H1 (cell line): Measurements from ENCODE around the gene SND1. TPM values are rescaled to one million over a fixed set of nuclear protein-coding genes. Genes with fewer than 3 reads are reported as not detected.

Source experiments
- CTCF ChIA-PET: fragments of 300-600 bp; sonication (Branson Sonifier 250); formaldehyde crosslinking; loops from one replicate; lab custom pipeline; 2021; ENCODE audit not compliant: partially characterized antibody; lab: Charles Lee
- POLR2A ChIA-PET: fragments of 300-600 bp; sonication (Branson Sonifier 250); formaldehyde crosslinking; loops from one replicate; lab custom pipeline; 2021; ENCODE audit warnings: inconsistent platforms; ENCODE audit not compliant: partially characterized antibody; lab: Charles Lee
- DNase-seq, 2 experiments: peaks; one replicate each; pipeline versions ENCODE4 v3.0.0 to v3.0.0-alpha.2; 2010 to 2022; ENCODE audit warnings: low spot score in 2 of 2, low read depth in 1 of 2, mixed read lengths in 1 of 2
- FAIRE-seq: peaks from 2 replicates; lab custom pipeline; 2011; peaks lifted over from hg19 to GRCh38; lab: Jason Lieb, UNC
- H2AFZ ChIP-seq: 2 replicates; pipeline ENCODE4 v1.8.1; 2012; ENCODE audit warnings: low read length, inconsistent platforms
- H2AK5ac ChIP-seq: 2 replicates; pipeline ENCODE4 v1.6.1; 2013; ENCODE audit warnings: low read depth, low read length
- H2BK120ac ChIP-seq: replicated peaks from 2 replicates; pipeline ENCODE3; 2013; ENCODE audit warnings: low read depth, low read length, inconsistent platforms
- H2BK12ac ChIP-seq: 2 replicates; pipeline ENCODE4 v1.6.1; 2013; ENCODE audit warnings: low read depth, low read length
- H2BK15ac ChIP-seq: 2 replicates; pipeline ENCODE4 v1.6.1; 2013; ENCODE audit warnings: low read length
- H2BK20ac ChIP-seq: 2 replicates; pipeline ENCODE4 v1.6.1; 2013; ENCODE audit warnings: low read length
- H2BK5ac ChIP-seq: 2 replicates; pipeline ENCODE4 v1.6.1; 2013; ENCODE audit warnings: low read depth, low read length
- H3K14ac ChIP-seq: 2 replicates; pipeline ENCODE4 v1.6.1; 2013; ENCODE audit warnings: inconsistent platforms; ENCODE audit not compliant: insufficient read length
- H3K18ac ChIP-seq: 2 replicates; pipeline ENCODE4 v1.6.1; 2013; ENCODE audit warnings: low read length; ENCODE audit errors: extremely low read depth
- H3K23ac ChIP-seq: 2 replicates; pipeline ENCODE4 v1.6.1; 2013; ENCODE audit warnings: inconsistent platforms; ENCODE audit not compliant: insufficient read length
- H3K23me2 ChIP-seq: 2 replicates; pipeline ENCODE4 v1.6.1; 2013; ENCODE audit warnings: low read depth, low read length
- H3K27ac ChIP-seq: 2 replicates; pipeline ENCODE4 v1.6.1; 2011; ENCODE audit warnings: low read depth, low read length, inconsistent platforms
- H3K27me3 ChIP-seq, 4 experiments: replicated peaks in 1 of 4; 1 replicate in 1 of 4; 2 replicates in 3 of 4; pipeline versions ENCODE4 v1.6.1 to v1.8.1; 2011 to 2013; ENCODE audit warnings: low read length in 3 of 4, mild to moderate bottlenecking in 3 of 4, inconsistent platforms in 2 of 4, mixed read lengths in 2 of 4, moderate library complexity in 1 of 4; ENCODE audit not compliant: control insufficient read depth in 3 of 4, insufficient read depth in 3 of 4; ENCODE audit errors: extremely low read depth in 1 of 4
- H3K36me3 ChIP-seq, 4 experiments: 2 replicates each; pipeline versions ENCODE4 v1.6.1 to v1.8.1; 2011 to 2013; ENCODE audit warnings: mild to moderate bottlenecking in 4 of 4, low read length in 3 of 4, moderate library complexity in 2 of 4, control low read depth in 1 of 4, inconsistent platforms in 1 of 4; ENCODE audit not compliant: insufficient read depth in 4 of 4, control insufficient read depth in 2 of 4
- H3K4ac ChIP-seq: replicated peaks from 2 replicates; pipeline ENCODE3; 2013; ENCODE audit warnings: low read length, low read depth, mixed read lengths, inconsistent platforms; ENCODE audit not compliant: insufficient read length
- H3K4me1 ChIP-seq, 4 experiments: replicated peaks in 1 of 4; 1 replicate in 1 of 4; 2 replicates in 3 of 4; pipeline versions ENCODE4 v1.6.1 to v1.8.1; 2011 to 2013; ENCODE audit warnings: low read length in 3 of 4, inconsistent platforms in 2 of 4, mixed read lengths in 1 of 4; ENCODE audit not compliant: insufficient read depth in 4 of 4, control insufficient read depth in 3 of 4
- H3K4me2 ChIP-seq, 2 experiments: 2 replicates each; pipeline versions ENCODE4 v1.6.1 to v1.8.1; 2011 to 2013; ENCODE audit warnings: low read depth in 2 of 2, low read length in 2 of 2, control low read depth in 1 of 2, inconsistent platforms in 1 of 2, mild to moderate bottlenecking in 1 of 2; ENCODE audit not compliant: insufficient read depth in 1 of 2
- H3K4me3 ChIP-seq, 4 experiments: fragments of 200-600, 300-600 bp in 1 of 4; sonication (generic), shearing (Covaris generic), sonication (Bioruptor Twin) in 1 of 4; 2 replicates each; pipeline versions ENCODE4 v1.5.1 to v1.8.1; 2011 to 2016; ENCODE audit warnings: low read length in 4 of 4, low read depth in 3 of 4, control low read depth in 2 of 4, inconsistent platforms in 2 of 4, mild to moderate bottlenecking in 2 of 4, mixed read lengths in 1 of 4, moderate library complexity in 1 of 4; ENCODE audit not compliant: insufficient read depth in 2 of 4; ENCODE audit errors: extremely low read depth in 1 of 4
- H3K56ac ChIP-seq: replicated peaks from 2 replicates; pipeline ENCODE3; 2013; ENCODE audit warnings: low read depth, mild to moderate bottlenecking, mixed read lengths, low read length, inconsistent platforms; ENCODE audit not compliant: insufficient read length
- H3K79me1 ChIP-seq: 2 replicates; pipeline ENCODE4 v1.6.1; 2013; ENCODE audit warnings: low read depth, low read length, control low read depth
- H3K79me2 ChIP-seq, 2 experiments: 2 replicates each; pipeline versions ENCODE4 v1.6.1 to v1.8.1; 2012 to 2013; ENCODE audit warnings: low read length in 2 of 2, mild to moderate bottlenecking in 2 of 2, inconsistent platforms in 1 of 2; ENCODE audit not compliant: insufficient read depth in 2 of 2, control insufficient read depth in 1 of 2
- H3K9ac ChIP-seq, 4 experiments: replicated peaks in 1 of 4; 1 replicate in 1 of 4; 2 replicates in 3 of 4; pipeline versions ENCODE4 v1.6.1 to v1.8.1; 2011 to 2013; ENCODE audit warnings: low read depth in 3 of 4, low read length in 3 of 4, control low read depth in 2 of 4, mild to moderate bottlenecking in 2 of 4, moderate library complexity in 2 of 4, inconsistent platforms in 1 of 4; ENCODE audit errors: extremely low read depth in 1 of 4
- H3K9me3 ChIP-seq, 2 experiments: 2 replicates each; pipeline versions ENCODE4 v1.6.1 to v1.8.1; 2012 to 2013; ENCODE audit warnings: mild to moderate bottlenecking in 2 of 2, moderate library complexity in 2 of 2, control low read depth in 1 of 2, inconsistent platforms in 1 of 2, low read depth in 1 of 2, low read length in 1 of 2, mixed read lengths in 1 of 2; ENCODE audit not compliant: insufficient read depth in 2 of 2
- H4K20me1 ChIP-seq, 2 experiments: replicated peaks in 1 of 2; 2 replicates each; pipeline versions ENCODE3 to v1.8.1; 2011 to 2013; ENCODE audit warnings: inconsistent platforms in 2 of 2, low read length in 2 of 2, mild to moderate bottlenecking in 1 of 2; ENCODE audit not compliant: insufficient read depth in 2 of 2, control insufficient read depth in 1 of 2
- H4K5ac ChIP-seq: 2 replicates; pipeline ENCODE4 v1.6.1; 2013; ENCODE audit warnings: low read length, low read depth, mixed read lengths, inconsistent platforms; ENCODE audit not compliant: insufficient read length
- H4K8ac ChIP-seq: 2 replicates; pipeline ENCODE4 v1.8.0; 2013; ENCODE audit warnings: mild to moderate bottlenecking, moderate library complexity, low read length, inconsistent platforms; ENCODE audit not compliant: insufficient read depth; ENCODE audit errors: extremely low read depth
- H4K91ac ChIP-seq: replicated peaks from 2 replicates; pipeline ENCODE3; 2013; ENCODE audit warnings: low read length, mixed read lengths, inconsistent platforms; ENCODE audit not compliant: insufficient read length
- ATF3 ChIP-seq: IDR thresholded peaks from 2 replicates; pipeline ENCODE4 v1.6.1; 2011; ENCODE audit warnings: low read depth, mild to moderate bottlenecking, low read length; ENCODE audit not compliant: insufficient read depth
- CHD1 ChIP-seq: IDR thresholded peaks from 2 replicates; pipeline ENCODE4 v1.6.1; 2012; ENCODE audit warnings: low read depth, low read length, improper control_type of control experiment
- HDAC2 ChIP-seq, 2 experiments: fragments of 300-600 bp in 1 of 2; sonication (generic) in 1 of 2; IDR thresholded peaks; 2 replicates each; pipeline ENCODE4 v1.6.1; 2011 to 2012; ENCODE audit warnings: low read depth in 2 of 2, low read length in 2 of 2, mild to moderate bottlenecking in 2 of 2, moderate library complexity in 2 of 2, borderline replicate concordance in 1 of 2, inconsistent platforms in 1 of 2
- HDAC6 ChIP-seq: IDR thresholded peaks from one replicate; pipeline ENCODE4 v1.7.1; 2012; ENCODE audit warnings: low read depth, mild to moderate bottlenecking, inconsistent platforms, low read length, moderate library complexity
- KDM1A ChIP-seq: fragments of 200-600, 300-600 bp; sonication (generic); IDR thresholded peaks from 2 replicates; pipeline ENCODE4 v1.7.1; 2016; ENCODE audit warnings: mild to moderate bottlenecking, low read length, borderline replicate concordance
- NRF1 ChIP-seq: IDR thresholded peaks from 2 replicates; pipeline ENCODE4 v1.6.1; 2011; ENCODE audit warnings: mild to moderate bottlenecking, low read depth, low read length, improper control_type of control experiment
- SRF ChIP-seq: IDR thresholded peaks from 2 replicates; pipeline ENCODE4 v1.6.1; 2011; ENCODE audit warnings: mild to moderate bottlenecking, low read depth, low read length, moderate library complexity
- SUZ12 ChIP-seq: fragments of 200-600 bp; sonication (generic); IDR thresholded peaks from 2 replicates; pipeline ENCODE4 v1.6.1; 2012; ENCODE audit warnings: mild to moderate bottlenecking, inconsistent platforms, low read length, moderate library complexity, mixed read lengths
- TAF7 ChIP-seq: optimal IDR thresholded peaks from 2 replicates; pipeline ENCODE3; 2011; ENCODE audit warnings: low read depth, mild to moderate bottlenecking, inconsistent platforms, low read length, moderate library complexity, borderline replicate concordance
- WGBS, 2 experiments: shearing (Covaris generic) in 1 of 2; methylation state at CpG; one replicate each; pipeline versions ENCODE4 v1.1.6 to v1.1.7; 2013 to 2015; ENCODE audit warnings: low lambda C conversion rate in 2 of 2, mixed read lengths in 2 of 2, inconsistent platforms in 1 of 2, low coverage in 1 of 2, missing lambda C conversion rate in 1 of 2; ENCODE audit not compliant: insufficient replicate concordance in 2 of 2, insufficient coverage in 1 of 2, insufficient read length in 1 of 2; ENCODE audit errors: extremely low coverage in 1 of 2, missing lambda C conversion rate in 1 of 2; 5-methylcytosine and 5-hydroxymethylcytosine counted together
- polyA plus RNA-seq, 7 experiments: library from polyadenylated mRNA; depleted of rRNA in 3 of 7; stranded (reverse) in 5 of 7; unstranded in 2 of 7; fragments of >200 nt in 5 of 7; fragments of 200-250 nt in 2 of 7; gene quantifications; 1 replicate in 5 of 7; 2 replicates in 1 of 7; 4 replicates in 1 of 7; pipeline versions ENCODE4 v1.2.1 to v1.2.3, GENCODE V29; 2011 to 2013; ENCODE audit warnings: missing spikeins in 2 of 7, mixed read lengths in 2 of 7
- total RNA-seq: library from RNA; stranded (reverse); fragmentation: NEBNext Ultra II Directional; extraction: Animal tissue kit (Norgen Biotek cat#: 25700); gene quantifications from 2 replicates; pipeline ENCODE4 v1.2.1, GENCODE V29; 2021
- TF ChIP-seq, protein P1 (sequence below): IDR thresholded peaks from 2 replicates; pipeline ENCODE4 v1.6.1; 2012; ENCODE audit warnings: low read length, inconsistent platforms

SND1 gene
- total and polyA plus RNA-seq, 2 of the 8 experiments (the other 6 are each of a cell fraction or from before 2014, with no cell fraction given) = 122 to 290 TPM

- WGBS, 2 experiments = 82% methylated on average over 6 of the region's 6 CpGs; no CpG with 5 or more reads in 1 of the 2 experiments
- Histone ChIP-seq H3K36me3 (no peaks in the 10 kb centered on the region), H4K91ac (no peak overlapping the region), H3K79me2 (no peaks in the 10 kb centered on the region), H3K4me3 (no peak overlapping the region), H3K4ac (no peak overlapping the region), H4K8ac (no peak overlapping the region), H3K4me2 (no peak overlapping the region), H3K9ac (no peak overlapping the region), H3K79me1 (no peaks in the 10 kb centered on the region), H2BK15ac (no peak overlapping the region), H2AK5ac (no peak overlapping the region), H3K18ac (no peak overlapping the region), H3K56ac (no peak overlapping the region), H2BK20ac (no peak overlapping the region), H2BK5ac (no peak overlapping the region), H3K23me2 (peaks cover 10% of the 10 kb centered on the region; the same call in 1 of the 2 replicates), H2AFZ (no peak overlapping the region), H3K27me3 (peaks cover 0 to 5% (median 0%) of the 10 kb centered on the region in 4 experiments; a peak in 1 of 7 replicates), H2BK120ac (no peak overlapping the region), H4K20me1 (peaks cover 0 to 2% of the 10 kb centered on the region in 2 experiments), H3K9me3 (no peaks in the 10 kb centered on the region), H2BK12ac (no peak overlapping the region), H3K23ac (no peak overlapping the region), H3K27ac (no peak overlapping the region), H3K4me1 (no peaks in the 10 kb centered on the region), H4K5ac (no peak overlapping the region), H3K14ac (no peak overlapping the region)
- no peak for DNase-seq
- FAIRE-seq = no peak
- ChIA-PET POLR2A (no interaction called here), CTCF (interaction anchor here (0.6 to 1.9 kb wide), 6 partner anchors 8 to 559 kb away, joined by 3 to 6 read pairs (median 3); no protein-coding TSS in a partner anchor)
- TF ChIP-seq SUZ12 = no peak
- no peak for TF ChIP-seq KDM1A
- no peak for TF ChIP-seq CHD1
- no peak for TF ChIP-seq ATF3
- TF ChIP-seq SRF = no peak
- no peak for TF ChIP-seq HDAC6
- no peak for TF ChIP-seq HDAC2 (IDR thresholded peaks at IDR 0.05; ENCODE audit: borderline replicate concordance in 1 of 2, low read depth in 2 of 2, low read length in 2 of 2)
- no peak for TF ChIP-seq NRF1
- TF ChIP-seq TAF7 = no peak
- TF ChIP-seq, protein P1, sequence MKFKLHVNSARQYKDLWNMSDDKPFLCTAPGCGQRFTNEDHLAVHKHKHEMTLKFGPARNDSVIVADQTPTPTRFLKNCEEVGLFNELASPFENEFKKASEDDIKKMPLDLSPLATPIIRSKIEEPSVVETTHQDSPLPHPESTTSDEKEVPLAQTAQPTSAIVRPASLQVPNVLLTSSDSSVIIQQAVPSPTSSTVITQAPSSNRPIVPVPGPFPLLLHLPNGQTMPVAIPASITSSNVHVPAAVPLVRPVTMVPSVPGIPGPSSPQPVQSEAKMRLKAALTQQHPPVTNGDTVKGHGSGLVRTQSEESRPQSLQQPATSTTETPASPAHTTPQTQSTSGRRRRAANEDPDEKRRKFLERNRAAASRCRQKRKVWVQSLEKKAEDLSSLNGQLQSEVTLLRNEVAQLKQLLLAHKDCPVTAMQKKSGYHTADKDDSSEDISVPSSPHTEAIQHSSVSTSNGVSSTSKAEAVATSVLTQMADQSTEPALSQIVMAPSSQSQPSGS = no peak
Observed at GRCh38 chr7:127609297-127609696, 42.7 kb upstream of the SND1 start.
